GM23338 (cell line): ENCODE data around the gene NELFB.

Source experiments
- CREB1 ChIP-seq: fragments of 250-450 bp; sonication (Bioruptor Pico); IDR thresholded peaks from 2 replicates; pipeline ENCODE4 v1.5.0; 2020; ENCODE audit warnings: low read depth, mild to moderate bottlenecking, moderate library complexity
- CTCF ChIP-seq, 2 experiments: fragments of 200-600 bp in 1 of 2; sonication (generic) in 1 of 2; conservative IDR thresholded peaks; 2 replicates each; pipeline versions ENCODE4 v1.5.1 to v1.6.1; 2016 to 2017; ENCODE audit warnings: antibody characterized with exemption in 2 of 2, low read depth in 2 of 2, mild to moderate bottlenecking in 2 of 2, moderate library complexity in 1 of 2
- ETS1 ChIP-seq: IDR thresholded peaks from 2 replicates; pipeline ENCODE4 v1.6.1; 2016; ENCODE audit warnings: antibody characterized with exemption
- EZH2phosphoT487 ChIP-seq: fragments of 200-600 bp; sonication (generic); IDR thresholded peaks from one replicate; pipeline ENCODE4 v1.8.1; 2018; ENCODE audit warnings: antibody characterized with exemption; ENCODE audit not compliant: unreplicated experiment
- JUNB ChIP-seq: IDR thresholded peaks from one replicate; pipeline ENCODE4 v1.6.1; 2016; ENCODE audit warnings: antibody characterized with exemption; ENCODE audit not compliant: unreplicated experiment
- REST ChIP-seq: IDR thresholded peaks from one replicate; pipeline ENCODE4 v1.6.1; 2018; ENCODE audit warnings: antibody characterized with exemption; ENCODE audit not compliant: unreplicated experiment

- TF ChIP-seq EZH2phosphoT487, result no peak
- TF ChIP-seq CTCF (conservative IDR thresholded peaks at IDR 0.05; ENCODE audit: low read depth in 2 of 2), result no peak
- TF ChIP-seq ETS1, result no peak
- TF ChIP-seq CREB1, result no peak
- no peak for TF ChIP-seq JUNB
- no peak for TF ChIP-seq REST
Measured at GRCh38 chr9:137219757-137220316, 35.3 kb upstream of the NELFB start.
